Stomach (tissue), 4 donors: Measurements from ENCODE around the gene KCNH1.

Experiments
- CTCF ChIP-seq, 7 experiments: fragments of 450-650 bp in 4 of 7; fragments of 200-600 bp in 3 of 7; sonication (generic) in 3 of 7; IDR thresholded peaks; one replicate each; pipeline ENCODE4 v1.5.1; 2016 to 2019; ENCODE audit warnings: antibody characterized with exemption in 7 of 7, control low read depth in 2 of 7, mild to moderate bottlenecking in 1 of 7
- EP300 ChIP-seq: sonication (generic); formaldehyde crosslinking; IDR thresholded peaks from one replicate; pipeline ENCODE4 v1.6.1; 2017; ENCODE audit warnings: antibody characterized with exemption
- POLR2A ChIP-seq, 4 donors: fragments of 450-650 bp; IDR thresholded peaks; one replicate each; pipeline ENCODE4 v1.6.1; 2016; ENCODE audit warnings: antibody characterized with exemption in 4 of 4, control low read depth in 2 of 4, mild to moderate bottlenecking in 1 of 4, moderate library complexity in 1 of 4
- POLR2AphosphoS5 ChIP-seq, 3 donors: sonication (generic); formaldehyde crosslinking; IDR thresholded peaks; one replicate each; pipeline ENCODE4 v1.6.1; 2016; ENCODE audit warnings: antibody characterized with exemption in 3 of 3

DNA sequence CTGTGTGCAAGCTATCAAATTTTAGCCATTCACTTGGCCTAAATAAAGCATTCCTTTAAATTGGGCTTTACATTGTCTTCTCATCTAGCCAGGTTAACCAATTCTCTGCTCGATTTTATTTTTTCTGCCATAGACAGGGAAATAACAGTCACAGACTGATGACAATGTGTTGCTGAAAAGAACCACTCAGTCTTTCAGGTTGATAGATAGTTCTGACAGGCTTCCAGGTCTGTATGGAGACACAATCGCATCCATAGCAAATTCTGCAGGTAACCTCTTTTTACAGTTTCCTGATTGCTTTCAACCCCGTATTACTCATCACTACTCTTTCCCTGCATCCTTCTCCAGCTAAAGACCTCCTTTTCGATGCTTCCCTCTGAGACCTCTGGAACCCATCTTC is 198.0 kb downstream of the KCNH1 start:
- TF ChIP-seq CTCF (IDR thresholded peaks at IDR 0.05) (no peak), POLR2AphosphoS5 (IDR thresholded peaks at IDR 0.05) (no peak), POLR2A (IDR thresholded peaks at IDR 0.05) (no peak), EP300 (no peak)
